IPS-NIHi11 (cell line): ENCODE results near the gene KCNIP3.
"Not testable (repeated sequence)": the region's sequence is repeated elsewhere in the genome, so short reads cannot be mapped to it uniquely, and the experiment has no call there.

Experiments
- DNase-seq: peaks from one replicate; pipeline ENCODE4 v3.0.0; 2012; ENCODE audit warnings: mixed read lengths, low spot score

The KCNIP3 gene

DNA sequence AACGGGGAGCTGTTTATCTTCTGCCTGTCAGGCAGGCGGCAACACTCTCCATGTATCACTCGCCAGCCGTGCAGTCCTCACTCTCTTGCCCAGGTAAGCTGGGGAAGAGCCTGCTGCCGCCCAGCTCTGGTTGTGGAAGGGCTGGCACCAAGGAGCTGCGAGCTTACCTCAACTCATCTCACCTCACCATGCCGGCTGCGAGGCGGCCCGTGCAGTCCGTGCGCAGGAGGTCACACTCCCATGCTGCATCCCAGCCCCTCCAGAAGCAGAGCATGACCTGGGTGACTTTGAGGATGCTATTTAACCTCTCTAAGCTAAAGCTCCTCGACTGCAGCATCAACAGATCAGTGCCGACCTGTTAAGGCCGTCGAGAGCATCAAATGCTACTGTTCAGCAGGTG is 118.4 kb downstream of the KCNIP3 start:
- DNase-seq, result not testable (repeated sequence)

DNA sequence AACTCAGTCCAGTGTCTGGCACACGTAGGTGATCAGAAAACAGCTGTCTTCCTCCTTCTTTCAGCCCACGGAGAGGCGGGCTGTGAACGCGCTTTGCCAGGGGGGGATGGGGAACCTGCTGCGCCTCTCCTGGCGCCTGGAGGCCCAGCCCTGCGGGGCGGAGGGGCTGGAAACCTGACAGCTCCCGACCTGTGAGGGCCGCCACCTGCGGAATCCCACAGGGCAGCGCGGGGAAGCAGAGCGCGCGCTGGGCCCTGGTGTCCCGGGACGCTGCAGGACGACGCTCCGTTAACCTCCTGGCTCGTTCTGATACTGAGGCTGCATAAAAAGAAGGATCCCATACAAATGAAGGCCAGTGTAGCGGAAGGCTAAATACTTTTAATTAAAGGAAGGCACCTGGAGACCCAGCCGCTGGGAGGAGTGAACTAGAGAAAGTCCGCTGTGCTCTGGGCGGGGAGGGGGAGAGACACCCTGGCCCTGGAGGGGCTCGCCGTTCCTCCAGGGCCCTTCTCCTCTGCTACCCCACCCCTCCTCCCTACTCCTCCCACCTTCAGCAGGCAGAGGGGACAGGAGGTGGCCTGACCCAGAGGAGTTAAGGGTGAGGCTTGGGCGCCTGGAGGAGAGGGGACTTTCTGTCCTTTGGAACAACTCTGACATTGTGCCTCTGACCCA is 130.2 kb downstream of the KCNIP3 start:
- DNase-seq, result not testable (repeated sequence)

DNA sequence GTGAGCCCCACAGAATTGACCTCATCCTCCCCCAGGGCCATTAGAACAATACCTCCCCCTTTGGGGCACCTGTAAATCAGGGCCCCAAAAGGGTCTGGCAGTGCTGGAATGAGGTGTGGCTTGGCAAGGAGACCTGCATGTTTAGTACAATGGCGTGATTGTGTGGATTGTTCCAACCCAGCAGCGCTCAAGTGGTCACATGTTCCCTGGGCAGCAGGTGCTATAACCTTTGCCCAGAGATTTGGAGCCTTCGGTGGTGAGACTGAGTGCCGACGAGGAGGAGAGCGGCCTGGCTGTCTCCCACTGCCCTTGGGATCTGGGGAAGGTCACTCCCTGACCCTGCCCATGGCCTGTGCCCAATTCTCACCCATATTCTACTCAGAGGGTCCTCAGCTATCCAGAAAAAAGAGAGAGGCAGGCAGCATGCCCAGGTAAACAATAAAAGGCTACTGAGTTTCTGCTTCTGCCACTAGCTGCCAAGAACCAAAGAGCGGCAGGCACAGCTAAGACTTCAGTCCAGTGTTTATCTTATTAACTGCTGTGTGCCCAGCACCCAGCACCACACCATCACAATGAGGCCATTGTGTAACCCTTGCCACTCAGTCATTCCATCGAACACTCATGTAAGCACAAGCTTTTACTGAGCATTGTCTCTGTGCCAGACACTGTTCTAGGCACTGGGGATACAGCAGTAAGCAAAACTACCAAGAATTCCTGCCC is 132.8 kb downstream of the KCNIP3 start:
- DNase-seq, result not testable (repeated sequence)

DNA sequence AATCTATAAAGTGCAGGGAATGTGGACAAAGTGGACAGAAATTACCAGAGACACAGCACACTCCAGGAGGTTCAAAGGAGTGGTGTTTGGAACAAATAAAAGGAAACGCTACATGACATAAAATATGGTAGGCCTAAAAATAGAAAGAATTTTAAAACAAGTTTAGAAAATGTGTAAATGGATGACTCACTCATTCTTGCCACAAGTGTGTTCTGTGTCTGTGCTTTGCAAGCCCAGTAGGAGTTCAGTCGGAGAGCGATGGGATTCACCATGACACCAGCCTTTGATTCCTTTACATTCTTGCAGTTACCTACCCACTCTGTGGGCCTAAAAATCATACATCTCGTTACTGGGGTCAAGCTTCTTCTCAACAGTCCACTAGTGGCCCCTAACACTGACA is 136.2 kb downstream of the KCNIP3 start:
- not testable (repeated sequence) for DNase-seq

DNA sequence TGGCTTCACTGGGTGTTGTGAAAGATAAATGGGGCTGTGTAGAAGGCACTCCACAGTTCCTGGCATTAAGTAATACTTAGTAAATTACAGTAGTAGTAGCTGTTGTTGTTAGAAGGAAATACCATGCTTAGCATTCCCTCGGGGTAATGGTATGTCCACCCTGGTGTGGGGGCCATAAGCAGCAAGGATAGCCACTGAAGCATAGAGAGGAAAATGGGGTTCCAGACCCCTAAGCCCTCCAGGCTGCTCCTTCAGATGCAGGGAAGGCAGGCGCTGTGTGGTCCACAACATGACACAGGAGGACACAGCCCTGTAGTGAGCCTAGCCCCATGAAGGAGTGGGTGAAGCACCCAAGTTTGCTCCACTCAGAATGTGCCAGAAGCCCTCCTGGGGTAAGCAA is 136.8 kb downstream of the KCNIP3 start:
- not testable (repeated sequence) for DNase-seq

DNA sequence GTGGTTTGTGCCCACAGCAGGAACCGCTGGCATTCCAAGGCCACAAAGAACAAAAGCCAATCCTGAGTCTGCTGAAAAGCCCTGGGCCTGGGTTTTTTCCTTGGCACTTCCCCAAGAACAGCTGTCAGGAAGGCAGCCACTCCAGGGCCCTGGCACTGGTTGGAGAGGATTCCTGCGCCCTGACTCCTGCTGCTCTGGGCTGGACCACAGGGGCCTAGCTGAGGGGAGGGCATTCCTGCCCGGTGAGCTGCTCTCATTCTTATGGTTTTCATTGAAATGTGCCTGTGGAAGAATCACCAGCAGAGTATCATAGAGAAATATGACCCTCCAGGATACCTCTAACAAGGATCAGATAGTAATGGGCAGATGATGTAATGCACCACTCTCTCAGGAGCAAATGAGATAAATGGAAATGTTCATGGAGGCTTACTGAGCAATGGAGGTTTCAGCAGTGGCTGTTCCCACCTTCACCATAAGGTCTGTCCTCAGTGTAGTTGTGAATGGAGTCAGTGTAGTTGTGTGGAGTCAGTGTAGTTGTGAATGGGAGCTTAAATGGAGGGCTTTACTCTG is 137.4 kb downstream of the KCNIP3 start:
- DNase-seq, result not testable (repeated sequence)

DNA sequence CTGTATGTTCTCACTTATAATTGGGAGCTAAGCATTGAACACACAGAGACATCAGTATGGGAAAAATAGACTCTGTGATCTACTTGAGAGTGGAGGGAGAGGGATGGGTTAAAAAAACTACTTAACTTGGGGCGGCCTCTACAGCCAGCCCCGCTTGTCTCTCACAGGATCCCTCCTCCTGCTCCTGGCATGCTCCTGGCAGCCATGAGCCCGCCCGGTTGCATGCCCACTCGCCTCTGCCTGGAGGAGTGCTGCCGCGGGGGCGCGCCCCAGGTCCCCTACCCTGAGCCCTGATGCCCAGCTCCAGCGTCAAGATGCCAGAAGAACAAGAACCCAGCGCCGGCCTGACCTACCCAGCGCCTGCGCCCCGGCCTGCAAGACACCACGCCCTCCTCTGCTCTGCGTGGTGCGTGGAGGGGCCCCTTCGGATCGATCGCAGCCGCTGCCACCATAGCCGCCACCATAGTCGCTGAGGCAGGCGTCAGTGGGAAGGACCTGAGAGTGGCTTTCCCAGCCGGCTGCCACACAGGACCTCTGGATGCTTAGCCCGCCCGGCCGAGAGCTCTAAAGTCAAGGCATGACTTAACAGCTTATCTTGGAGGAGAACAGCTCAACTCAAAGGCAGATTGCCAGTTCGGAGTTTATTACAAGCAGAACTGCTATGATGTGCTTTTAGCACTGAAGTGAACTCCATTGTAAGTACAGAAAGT is 138.2 kb downstream of the KCNIP3 start:
- DNase-seq, result not testable (repeated sequence)
